ENCODE results near the gene PDSS2. TPM values are rescaled to one million over a fixed set of nuclear protein-coding genes. Genes with fewer than 3 reads are reported as not detected.
A peak's percentile ranks its signal among the peaks of the same experiment; 100 is the strongest.

PDSS2 gene
- total and polyA plus RNA-seq, 9 of the 15 experiments (the other 6 are each of a cell fraction or from before 2014, with no cell fraction given) = 5.8 to 21.1 (median 12.0) TPM

GRCh38 chr6:107504270-107505026, 45.1 kb upstream of the PDSS2 start:
- Histone ChIP-seq H3K4me3 (no peak overlapping the region), H3K79me2 (ENCODE audit: control insufficient read depth, insufficient read depth, low read length) (no peaks in the 10 kb centered on the region), H3K4me2 (ENCODE audit: insufficient read depth, low read length) (no peak overlapping the region), H3K9me3 (replicated peaks; ENCODE audit: control insufficient read depth, insufficient read depth, low read depth, low read length) (no peaks in the 10 kb centered on the region), H3K27me3 (ENCODE audit: control insufficient read depth in 2 of 2, insufficient read depth in 2 of 2, low read length in 2 of 2) (peaks cover 0 to 5% of the 10 kb centered on the region in 2 experiments; a peak in 2 of 5 replicates), H3K9me1 (ENCODE audit: control insufficient read depth, insufficient read depth, low read length) (no peaks in the 10 kb centered on the region), H3K4me1 (replicated peaks in 1 of 2; ENCODE audit: control insufficient read depth in 2 of 2, insufficient read depth in 2 of 2, low read length in 2 of 2) (no peaks in the 10 kb centered on the region), H3K27ac (ENCODE audit: extremely low read depth, low read depth, low read length) (no peak overlapping the region), H4K20me1 (replicated peaks; ENCODE audit: control insufficient read depth, insufficient read depth, low read length) (no peaks in the 10 kb centered on the region), H3K36me3 (ENCODE audit: control insufficient read depth, insufficient read depth, low read length) (no peaks in the 10 kb centered on the region), H3K9ac (ENCODE audit: insufficient read depth in 1 of 2, low read depth in 2 of 2, low read length in 2 of 2) (no peak overlapping the region), H2AFZ (ENCODE audit: low read depth, low read length) (no peak overlapping the region)
- WGBS (ENCODE audit: insufficient coverage, low coverage, missing lambda C conversion rate) = 0% methylated on average over 4 of the region's 4 CpGs
- no peak for DNase-seq (ENCODE audit: extremely low read depth in 1 of 4, low spot score in 3 of 4)
- ATAC-seq = no peak
- no TSS peak for BruUV-seq (replicated peaks)
- TF ChIP-seq CBX8 (IDR thresholded peaks at IDR 0.05; ENCODE audit: borderline replicate concordance, extremely low read depth, low read depth, low read length, poor library complexity, severe bottlenecking) (peak; percentile 27), MAFG (tag; conservative IDR thresholded peaks at IDR 0.05) (peak; percentile 78), MXD1 (CRISPR knock-in tag; IDR thresholded peaks at IDR 0.05; ENCODE audit: borderline replicate concordance, poor library complexity, severe bottlenecking) (no peak), MAFF (IDR thresholded peaks at IDR 0.05; ENCODE audit: low read length) (peak; percentile 20; the same call in 1 of the 2 replicates), ZNF316 (IDR thresholded peaks at IDR 0.05) (peak; percentile 68), C11orf30 (IDR thresholded peaks at IDR 0.05; ENCODE audit: low read depth) (peak; percentile 46; the same call in 1 of the 2 replicates), ELF4 (CRISPR knock-in tag; IDR thresholded peaks at IDR 0.05) (no peak)
- ChIA-PET CTCF (ENCODE audit: low intra/inter-chr PET ratio) (no interaction called here), POLR2A (no interaction called here)
- FAIRE-seq = no peak
- intact Hi-C loops (cut with micrococcal nuclease) = no loop called here
- in situ Hi-C loops (cut with MboI) = no loop called here
